AG09309 (cell line): ENCODE results near the gene CALCR.

ENCODE experiments used
- DNase-seq: peaks from one replicate; pipeline ENCODE4 v3.0.0-alpha.2; 2010; ENCODE audit warnings: low read depth
- H3K4me3 ChIP-seq: 2 replicates; pipeline ENCODE4 v1.5.1; 2011; ENCODE audit warnings: mild to moderate bottlenecking, low read depth, low read length, moderate library complexity; ENCODE audit not compliant: control insufficient read depth
- CTCF ChIP-seq: IDR thresholded peaks from 2 replicates; pipeline ENCODE4 v1.5.1; 2011; ENCODE audit warnings: mild to moderate bottlenecking, low read depth, low read length, inconsistent platforms; ENCODE audit not compliant: insufficient read depth, control insufficient read depth; ENCODE audit errors: missing control alignments

CALCR gene

GRCh38 chr7:93429563-93429962 is 145.0 kb downstream of the CALCR start:
- H3K4me3 ChIP-seq: no peak overlapping the region
- no peak for TF ChIP-seq CTCF
- no peak for DNase-seq

- no peak overlapping the region for H3K4me3 ChIP-seq
- TF ChIP-seq CTCF: no peak
- no peak for DNase-seq
These were observed 147.4 kb downstream of the CALCR start for GRCh38 chr7:93427107-93427506.

- DNase-seq: no peak
- no peak for TF ChIP-seq CTCF
- H3K4me3 ChIP-seq: no peak overlapping the region
These were observed 148.3 kb downstream of the CALCR start for GRCh38 chr7:93426155-93426696.

- no peak for DNase-seq
- TF ChIP-seq CTCF: no peak
- H3K4me3 ChIP-seq: no peak overlapping the region
These were observed 159.9 kb downstream of the CALCR start for GRCh38 chr7:93414574-93414973.

GRCh38 chr7:93409324-93409723 is 165.2 kb downstream of the CALCR start:
- TF ChIP-seq CTCF: no peak
- no peak for DNase-seq

GRCh38 chr7:93407239-93407638 is 167.3 kb downstream of the CALCR start:
- no peak for DNase-seq
- TF ChIP-seq CTCF: no peak
- H3K4me3 ChIP-seq: no peak overlapping the region

More at GRCh38 chr7:93409324-93409723, 165.2 kb downstream of the CALCR start:
- no peak overlapping the region for H3K4me3 ChIP-seq

GRCh38 chr7:93402944-93403343 is 171.6 kb downstream of the CALCR start:
- no peak overlapping the region for H3K4me3 ChIP-seq
- no peak for DNase-seq
- TF ChIP-seq CTCF: no peak
